ENCODE results near the gene CCL25.

CCL25 gene

DNA sequence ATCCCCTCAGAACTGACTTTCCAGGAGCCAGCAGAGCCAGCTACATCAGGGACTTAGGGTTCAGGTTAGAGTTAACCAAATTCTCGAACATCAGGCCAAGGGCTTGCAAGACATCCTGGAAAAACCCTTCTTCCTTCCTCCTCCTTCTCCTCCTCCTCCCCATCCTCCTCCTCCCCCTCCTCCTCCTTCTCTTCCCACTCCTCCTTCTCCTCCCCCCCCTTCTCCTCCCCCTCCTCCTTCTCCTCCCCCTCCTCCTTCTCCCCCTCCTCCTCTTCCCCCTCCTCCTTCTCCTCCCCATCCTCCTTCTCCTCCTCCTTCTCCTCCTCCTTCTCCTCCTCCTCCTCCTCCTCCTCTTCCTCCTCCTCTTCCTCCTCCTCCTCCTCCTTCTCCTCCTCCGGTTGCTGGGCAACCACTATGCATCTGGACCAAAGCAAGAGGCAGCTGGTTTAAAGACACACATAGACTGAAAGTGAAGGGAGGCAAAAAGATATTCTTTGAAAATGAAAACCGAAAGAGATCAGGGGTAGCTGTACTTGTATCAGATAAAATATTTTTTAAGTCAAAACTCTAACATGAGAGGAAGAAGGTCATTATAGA, 5.9 kb upstream of the CCL25 start:
- DNase-seq: no peak

DNA sequence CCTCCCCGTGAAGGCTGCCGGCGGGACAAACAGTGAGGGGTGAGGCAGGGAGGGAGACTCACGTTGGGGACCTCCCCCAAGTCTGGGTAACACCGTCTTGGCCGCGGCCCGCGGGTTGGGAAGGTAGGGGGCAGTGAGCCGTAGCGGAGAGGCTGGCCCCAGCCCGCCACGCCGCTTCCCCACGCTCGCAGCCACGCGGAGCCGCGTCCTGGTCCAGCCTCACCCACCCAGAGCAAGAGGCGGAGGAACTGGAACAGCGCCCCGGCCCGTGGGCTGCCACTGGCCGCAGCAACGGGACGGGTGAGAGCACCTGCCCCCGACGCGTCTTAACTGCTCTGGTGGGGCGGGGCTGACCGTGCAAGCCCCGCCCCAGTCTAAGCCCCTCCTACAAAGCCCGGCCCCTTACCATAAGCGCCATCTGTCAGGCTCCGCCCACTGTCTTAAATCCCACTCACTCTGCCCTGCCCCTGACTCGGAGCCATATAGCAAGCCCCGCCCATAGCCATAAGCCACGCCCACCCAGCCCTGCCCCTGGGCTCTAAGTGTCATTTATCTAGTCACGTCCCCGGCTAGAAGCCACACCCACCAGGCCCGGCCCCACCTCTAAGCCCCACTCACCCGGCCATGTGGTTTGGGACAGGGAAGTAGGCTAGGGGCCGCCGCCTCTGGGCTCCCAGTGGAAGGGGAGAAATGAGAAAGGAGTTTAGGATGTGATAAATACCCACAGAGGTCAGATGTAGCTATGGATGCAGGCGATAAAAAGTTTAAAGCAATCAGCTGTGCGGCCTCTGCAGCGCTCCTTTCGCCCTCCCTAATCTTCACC, 2.1 kb upstream of the CCL25 start:
- DNase-seq: no peak

DNA sequence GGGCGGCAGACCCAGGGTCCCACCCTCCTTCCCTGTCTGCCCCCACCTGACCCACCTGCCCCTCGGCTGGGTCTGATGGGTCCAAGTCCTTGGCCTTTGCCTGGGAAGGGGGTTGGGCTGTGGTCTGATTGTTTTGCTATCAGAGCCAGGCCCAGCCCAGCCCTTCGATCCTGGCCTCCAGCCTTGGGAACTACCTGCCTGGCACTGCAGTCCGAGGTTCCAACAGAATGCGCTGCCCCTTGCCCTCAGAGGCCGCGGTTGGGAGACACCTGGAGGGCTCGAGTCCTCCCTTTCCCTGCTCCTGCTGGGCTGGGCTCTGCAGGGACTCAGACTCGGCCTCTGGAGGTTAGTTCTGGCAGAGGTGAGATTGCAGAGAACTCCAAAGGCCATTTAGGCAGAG, 1.6 kb downstream of the CCL25 start:
- no peak for DNase-seq

DNA sequence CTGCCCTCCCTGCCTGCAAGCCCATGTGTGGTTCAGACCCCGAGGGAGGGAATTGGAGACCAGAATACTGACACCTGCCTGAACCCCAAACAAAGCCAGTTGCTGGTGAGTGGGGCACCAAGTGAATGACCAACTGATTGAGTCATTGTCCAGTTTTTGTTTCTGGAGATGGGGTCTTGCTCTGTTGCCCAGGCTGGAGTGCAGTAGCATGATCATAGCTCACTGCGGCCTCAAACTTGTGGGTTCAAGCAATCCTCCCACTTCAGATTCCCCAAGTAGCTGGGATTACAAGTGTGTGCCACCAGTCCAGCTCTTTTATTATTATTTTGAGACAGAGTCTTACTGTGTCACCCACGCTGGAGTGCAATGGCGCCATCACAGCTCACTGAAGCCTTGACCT, 4.0 kb downstream of the CCL25 start:
- DNase-seq: no peak

DNA sequence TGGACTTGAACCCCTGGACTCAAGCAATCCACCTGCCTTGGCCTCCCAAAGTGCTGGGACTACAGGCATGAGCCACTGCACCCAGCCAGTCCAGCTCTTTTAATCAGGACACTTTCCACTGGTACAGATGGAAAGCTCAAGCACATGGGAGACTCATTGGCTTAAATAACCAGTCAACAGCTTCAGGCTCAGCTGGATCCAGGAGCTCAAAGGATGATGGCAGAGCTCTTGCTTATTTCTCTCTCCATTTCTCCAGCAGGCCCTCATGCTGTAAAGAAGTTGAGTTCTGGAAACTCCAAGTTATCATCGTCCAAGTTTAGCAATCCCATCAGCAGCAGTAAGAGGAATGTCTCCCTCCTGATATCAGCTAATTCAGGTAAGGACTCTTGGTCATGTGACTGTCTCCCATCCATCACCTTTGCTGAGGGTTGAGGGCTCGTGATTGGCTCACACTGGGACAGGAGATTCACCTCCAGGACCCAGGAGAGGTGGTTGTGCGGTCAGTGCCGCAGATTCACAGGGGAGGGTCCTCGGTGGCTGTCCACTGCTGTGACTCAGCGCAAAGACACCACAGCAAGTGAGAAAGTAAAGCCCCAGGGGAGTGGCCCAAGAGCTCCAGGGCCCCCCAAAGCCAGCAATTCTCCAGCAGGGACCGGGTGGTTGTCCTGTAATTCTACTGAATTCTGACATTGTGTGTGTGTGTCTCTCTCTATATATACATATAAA, 5.1 kb downstream of the CCL25 start:
- DNase-seq: no peak

DNA sequence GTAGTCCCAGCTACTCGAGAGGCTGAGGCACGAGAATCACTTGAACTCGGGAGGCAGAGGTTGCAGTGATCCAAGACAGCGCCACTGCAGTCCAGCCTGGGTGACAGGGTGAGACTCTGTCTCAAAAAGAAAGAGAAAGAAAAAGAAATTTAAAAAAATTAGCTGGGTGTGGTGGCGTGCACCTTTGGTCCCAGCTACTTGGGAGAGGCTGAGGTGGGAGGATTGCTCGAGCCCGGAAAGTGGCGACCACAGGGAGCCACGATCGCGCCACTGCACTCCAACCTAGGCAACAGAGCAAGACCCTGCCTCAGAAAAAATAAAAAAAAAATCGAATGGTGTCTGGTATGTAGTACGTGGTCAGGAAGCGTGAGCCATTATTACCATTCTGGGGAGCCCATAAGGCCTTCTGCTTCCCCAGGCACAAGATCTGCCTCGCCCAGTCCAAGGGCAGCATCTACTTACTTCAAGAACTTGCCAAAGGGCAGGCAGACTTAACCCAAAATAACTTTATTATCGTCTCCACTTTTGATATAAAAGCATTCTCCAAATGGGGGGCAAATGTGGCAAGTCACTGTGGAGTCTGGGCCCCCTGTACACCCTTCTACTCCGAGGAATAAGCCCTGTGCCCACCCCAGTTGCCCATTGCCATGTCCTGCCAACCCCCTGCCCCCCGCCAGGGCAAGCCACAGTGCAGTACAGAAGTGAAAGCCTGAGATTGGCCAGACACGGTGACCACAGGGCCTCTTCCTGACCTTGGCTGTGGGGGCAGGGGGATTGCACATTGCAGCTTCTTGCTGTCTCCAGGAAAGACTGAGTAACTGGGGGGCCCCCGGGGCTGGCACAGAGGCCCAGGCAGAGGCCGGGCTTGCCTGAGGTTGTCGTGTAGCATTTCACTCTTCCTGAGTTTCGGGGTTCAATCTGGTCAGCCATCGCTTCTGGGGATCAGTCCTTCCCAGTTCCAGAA, 12.6 kb downstream of the CCL25 start:
- no peak for DNase-seq

DNA sequence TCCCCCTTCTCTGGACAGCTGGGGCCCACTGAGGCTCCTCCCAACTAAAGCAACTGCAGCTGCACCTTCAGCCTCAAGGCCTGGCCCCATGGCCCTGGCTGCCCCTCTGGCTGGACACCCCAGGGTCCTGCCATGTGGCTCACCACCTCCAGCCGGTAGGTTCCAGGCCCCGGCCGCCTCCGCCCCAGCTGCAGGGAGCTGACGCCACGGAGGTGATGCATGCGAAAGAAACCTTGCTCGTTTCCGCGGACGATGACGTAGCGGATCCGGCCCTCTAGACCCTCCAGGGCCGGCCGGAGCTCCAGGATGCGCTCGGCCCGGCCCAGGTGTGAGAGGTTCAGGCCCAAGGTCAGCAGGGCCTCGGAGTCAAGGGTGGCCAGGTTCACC, 13.3 kb downstream of the CCL25 start:
- no peak for DNase-seq

DNA sequence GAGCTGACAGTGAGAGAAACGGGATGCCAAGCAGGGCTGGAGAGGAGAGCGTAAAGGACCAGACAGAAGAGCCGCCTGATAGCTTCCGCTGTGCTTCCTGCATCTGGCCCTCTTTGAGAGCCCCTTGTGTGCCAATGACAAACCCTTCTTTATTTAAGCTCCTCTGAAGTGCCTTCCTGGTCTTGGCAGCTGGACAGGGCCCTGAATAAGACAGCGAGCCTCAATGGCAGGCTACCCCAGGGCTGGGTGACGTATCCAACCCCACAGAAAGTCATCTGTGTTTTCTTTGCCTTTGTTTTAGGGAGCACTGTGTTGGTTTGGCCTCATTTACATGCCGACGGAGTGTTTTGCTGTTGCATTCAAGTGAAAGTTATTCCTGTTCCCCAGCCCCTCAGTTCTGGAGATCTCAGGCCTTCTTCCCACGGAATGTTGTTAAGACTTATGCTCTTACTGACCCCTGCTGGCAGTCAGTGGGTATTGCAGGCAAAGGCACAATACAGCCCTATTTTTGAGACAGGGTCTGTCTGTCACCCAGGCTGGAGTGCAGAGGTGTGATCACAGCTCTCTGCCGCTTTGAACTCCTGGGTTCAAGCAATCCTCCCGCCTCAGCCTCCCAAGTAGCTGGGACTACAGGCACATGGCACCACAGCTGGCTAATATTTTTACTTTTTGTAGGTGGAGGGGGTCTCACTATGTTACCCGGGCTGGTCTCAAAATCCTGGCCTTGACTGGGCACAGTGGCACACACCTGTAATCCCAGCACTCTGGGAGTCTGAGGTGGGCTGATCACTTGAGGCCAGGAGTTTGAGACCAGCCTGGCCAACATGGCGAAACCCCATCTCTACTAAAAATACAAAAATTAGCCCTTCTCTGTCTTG, 16.8 kb downstream of the CCL25 start:
- no peak for DNase-seq

DNA sequence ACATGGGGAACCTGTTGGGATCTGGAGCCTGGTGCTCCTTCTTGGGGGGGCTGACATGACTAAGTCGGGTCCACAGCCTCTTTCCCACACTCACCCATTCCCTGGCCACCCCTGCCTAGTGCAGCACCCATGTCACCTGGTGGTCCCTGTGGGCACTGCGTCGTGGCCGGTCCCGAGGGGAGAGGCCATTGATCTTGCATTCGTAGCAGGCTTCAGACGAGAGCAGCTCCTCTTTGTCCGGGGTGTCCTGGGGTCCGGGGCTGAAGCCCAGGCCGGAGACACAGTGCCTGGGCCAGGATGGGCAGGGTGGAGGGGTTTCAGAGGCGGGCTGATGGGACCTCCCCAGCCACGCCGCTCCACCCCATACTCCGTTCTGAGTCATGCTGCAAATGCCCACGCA, 19.4 kb downstream of the CCL25 start:
- DNase-seq: no peak

DNA sequence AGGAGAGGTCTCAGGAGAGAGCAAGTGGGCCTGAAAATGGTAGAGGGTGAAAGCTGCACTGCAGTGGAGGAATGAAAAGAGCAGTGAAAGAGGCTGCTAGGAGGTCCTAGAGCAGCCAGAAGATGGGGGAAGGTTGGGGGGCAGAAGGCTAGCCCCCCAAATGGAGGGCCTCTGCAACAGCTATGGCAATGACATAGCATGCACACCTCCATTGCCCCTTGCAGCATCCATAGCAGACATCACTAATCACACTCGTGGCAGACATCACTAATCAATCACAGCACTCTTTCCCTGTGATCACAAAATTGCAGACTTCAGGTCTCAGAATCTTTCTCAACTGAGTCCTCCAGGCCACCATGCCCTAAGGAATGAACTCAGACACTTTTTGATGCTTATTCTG, 21.9 kb downstream of the CCL25 start:
- DNase-seq: no peak

DNA sequence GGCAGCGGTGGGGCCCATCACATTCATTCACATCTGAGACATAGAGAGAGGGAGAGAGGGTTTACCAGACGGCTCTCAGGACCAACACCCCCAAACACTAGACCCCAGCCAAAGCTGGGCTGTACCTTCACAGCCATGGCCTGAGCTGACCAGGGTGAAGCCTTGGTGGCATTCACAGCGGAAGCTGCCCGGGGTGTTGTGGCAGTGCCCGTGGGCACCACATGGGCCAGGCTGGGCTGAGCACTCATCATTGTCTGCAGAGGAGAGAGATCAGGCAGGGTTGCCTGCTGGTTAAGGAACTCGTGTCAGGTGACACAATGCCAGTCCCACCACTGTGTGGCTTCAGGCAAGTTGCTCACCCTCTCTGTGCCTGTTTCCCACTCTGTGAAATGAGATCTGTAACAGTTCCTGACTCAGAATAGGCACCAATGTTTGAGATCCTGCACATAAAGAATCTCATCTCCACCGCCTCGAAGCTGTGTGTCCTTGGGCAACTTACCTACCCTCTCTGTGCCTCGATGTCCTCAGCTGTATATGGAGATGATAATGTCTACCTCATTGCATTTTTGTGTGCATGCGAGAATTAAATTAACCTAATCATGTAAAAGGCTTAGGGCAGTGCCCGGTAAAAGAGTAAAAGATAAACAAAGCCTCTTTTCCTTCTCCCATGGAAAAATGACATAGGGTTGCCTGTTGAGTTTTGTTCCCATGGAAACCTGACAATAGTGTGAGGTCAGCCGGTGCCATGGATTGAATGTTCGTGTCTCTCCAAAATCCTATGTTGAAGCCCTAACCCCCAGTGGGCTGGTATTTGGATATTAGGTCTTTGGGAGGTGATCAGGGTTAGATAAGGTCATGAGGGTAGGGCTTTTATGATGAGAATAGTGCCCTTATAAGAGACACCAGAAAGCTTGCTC, 22.9 kb downstream of the CCL25 start:
- DNase-seq: no peak

DNA sequence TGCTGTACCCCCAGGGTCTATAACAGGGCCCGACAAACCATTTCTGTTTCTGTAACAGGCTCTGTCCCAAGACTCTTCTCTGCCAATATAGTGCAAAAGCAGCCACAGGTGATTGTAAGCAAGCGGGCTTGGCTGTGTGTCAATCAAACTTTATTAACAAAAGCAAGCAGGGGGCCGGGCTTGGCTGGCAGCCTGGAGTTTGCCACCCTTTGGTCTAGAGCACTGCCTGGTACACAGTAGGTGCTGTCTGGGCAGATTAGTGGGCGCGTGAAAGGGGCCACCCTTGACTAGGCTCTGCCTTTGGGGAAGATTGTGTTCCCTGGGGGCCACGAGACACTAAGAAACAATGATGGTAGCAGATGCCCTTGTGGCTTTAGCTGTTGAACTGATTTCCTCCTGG, 27.4 kb downstream of the CCL25 start:
- no peak for DNase-seq

DNA sequence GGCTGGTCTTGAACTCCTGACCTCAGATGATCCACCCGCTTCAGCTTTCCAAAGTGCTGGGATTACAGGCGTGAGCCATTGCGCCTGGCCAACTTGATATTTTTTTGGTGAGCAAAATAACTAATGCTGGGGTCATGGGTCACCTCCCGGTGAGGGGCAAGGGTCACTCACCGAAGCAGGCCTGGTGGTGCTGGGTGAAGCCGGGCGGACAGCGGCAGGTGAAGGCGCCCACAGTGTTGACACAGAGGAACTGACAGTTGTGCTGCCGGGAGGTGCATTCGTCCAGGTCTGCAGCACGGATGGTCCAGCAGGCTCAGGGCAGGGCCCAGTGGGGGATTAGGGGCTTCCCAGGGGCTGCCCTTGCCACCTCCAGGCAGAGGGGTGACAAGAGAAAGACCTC, 28.3 kb downstream of the CCL25 start:
- no peak for DNase-seq

DNA sequence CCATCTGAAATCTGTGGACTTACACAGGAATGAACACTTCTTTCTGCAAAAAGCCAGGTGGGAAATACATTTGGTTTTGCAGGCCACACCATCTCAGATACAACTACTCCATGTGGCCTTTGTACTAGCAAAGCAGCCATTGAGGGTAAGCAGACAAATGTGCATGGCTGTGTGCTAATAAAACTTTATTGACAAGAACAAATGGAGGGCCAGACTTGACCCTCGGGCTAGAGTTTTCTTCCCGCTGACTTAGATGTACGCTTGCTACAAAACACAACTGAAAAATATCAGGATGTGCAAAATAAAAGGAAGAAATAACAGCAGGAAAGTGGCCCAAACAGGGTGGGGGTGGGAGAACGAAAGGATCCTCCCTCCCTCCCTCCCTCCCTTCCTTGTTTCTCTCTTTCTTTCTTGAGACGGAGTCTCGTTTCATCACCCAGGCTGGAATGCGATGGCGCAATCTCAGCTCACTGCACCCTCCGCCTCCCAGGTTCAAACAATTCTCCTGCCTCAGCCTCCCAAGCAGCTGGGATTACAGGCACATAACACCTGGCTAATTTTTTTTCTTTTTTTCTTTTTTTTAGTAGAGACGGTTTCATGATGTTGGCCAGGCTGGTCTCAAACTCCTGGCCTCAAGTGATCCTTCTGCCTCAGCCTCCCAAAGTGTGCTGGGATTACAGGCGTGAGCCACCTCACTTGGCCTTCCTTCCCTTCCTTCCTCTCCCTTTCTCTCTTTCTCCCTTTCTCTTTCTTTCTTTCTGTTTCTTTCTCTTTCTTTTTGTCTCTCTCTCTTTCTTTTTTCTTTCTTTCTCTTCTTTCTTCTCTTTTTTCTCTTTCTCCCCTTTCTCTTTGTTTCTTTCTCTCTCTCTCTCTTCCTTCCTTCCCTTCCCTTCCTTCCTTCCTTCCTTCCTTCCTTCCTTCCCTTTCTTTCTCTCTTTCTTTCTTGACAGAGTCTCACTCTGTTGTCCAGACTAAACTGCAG, 29.3 kb downstream of the CCL25 start:
- no peak for DNase-seq

DNA sequence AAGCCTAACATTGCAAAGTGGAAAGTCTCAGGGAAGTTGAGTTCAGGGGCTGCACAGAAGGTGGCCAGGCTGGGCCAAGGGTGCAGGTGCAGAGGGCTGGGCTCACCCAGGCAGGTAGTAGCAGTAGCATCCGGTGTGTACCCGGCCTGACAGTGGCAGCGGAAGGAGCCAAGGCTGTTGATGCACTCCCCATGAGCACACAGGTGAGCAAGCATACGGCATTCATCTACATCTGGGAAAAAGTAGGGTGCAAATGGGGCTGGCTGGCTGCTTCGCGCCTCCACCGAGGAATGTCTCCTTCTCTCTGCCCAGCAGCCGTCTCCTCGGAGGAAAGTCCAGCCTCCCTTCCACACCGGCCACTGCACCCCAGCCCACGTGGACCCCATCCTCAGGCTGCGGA, 30.6 kb downstream of the CCL25 start:
- no peak for DNase-seq

DNA sequence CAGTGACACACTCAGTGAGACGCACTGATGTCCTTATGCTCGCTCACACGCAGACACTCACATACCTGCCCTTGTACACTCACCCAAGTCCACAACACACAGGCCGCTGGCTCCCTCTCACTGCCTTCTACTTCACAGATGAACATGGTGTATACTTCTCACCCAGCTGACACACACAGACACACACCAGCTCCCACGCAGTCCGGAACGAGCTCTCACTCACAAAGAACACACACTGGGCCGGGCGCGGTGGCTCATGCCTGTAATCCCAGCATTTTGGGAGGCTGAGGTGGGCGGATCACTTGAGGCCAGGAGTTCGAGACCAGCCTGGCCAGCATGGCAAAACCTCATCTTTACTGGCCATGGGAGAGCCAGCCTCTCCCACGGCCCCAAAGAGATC, 31.6 kb downstream of the CCL25 start:
- no peak for DNase-seq

DNA sequence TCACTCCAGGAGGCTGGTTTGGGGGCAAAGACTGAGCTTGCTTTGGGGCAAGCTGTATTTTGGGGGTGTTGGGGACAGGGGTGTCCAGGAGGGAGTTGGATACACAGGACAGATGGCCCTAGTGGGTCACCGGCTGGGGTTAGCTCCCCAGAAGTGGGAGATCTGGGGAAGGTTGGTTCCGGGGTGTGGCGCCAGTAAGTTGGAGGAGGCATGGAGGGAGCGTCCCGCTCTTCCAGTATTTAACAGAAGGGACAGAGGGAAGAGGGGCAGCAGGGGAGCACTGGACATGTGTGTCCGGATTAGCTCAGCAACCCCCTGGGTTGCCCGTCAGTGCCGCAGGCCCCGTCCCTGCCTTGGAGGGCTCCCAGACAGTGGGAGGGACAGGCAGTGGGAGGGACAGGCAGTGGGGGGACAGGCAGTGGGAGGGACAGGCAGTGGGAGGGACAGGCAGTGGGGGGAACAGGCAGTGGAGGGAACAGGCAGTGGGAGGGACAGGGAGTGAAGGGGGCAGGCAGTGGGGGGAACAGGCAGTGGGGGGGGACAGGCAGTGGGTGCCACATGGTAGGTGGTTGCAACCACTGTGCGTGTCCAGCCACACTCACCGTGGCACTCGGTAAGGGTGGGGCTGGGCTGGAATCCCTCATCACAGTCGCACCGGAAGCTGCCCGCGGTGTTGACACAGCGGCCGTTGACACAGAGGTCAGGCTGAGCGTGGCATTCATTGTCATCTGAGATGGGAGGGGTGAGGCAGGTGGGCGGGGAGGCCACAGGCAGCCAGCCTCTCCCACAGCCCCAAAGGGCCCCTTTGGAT, 33.2 kb downstream of the CCL25 start:
- no peak for DNase-seq

DNA sequence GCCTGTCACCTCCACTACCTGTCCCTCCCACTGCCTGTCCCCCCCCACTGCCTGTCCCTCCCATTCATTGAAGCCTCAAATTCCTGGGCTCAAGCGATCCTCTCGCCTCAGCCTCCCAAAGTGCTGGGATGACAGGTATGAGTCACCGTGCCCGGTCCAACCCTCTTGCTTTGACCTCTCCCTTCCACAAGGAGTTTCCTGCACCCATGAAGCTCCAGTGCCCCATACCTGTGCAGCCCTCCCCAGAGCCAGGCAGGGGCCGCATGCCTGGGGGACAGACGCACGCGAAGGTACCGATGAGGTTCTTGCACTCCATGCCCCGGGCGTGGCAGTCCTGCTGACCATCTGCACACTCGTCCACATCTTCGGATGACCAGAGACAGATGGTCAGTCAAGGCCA, 34.3 kb downstream of the CCL25 start:
- no peak for DNase-seq

DNA sequence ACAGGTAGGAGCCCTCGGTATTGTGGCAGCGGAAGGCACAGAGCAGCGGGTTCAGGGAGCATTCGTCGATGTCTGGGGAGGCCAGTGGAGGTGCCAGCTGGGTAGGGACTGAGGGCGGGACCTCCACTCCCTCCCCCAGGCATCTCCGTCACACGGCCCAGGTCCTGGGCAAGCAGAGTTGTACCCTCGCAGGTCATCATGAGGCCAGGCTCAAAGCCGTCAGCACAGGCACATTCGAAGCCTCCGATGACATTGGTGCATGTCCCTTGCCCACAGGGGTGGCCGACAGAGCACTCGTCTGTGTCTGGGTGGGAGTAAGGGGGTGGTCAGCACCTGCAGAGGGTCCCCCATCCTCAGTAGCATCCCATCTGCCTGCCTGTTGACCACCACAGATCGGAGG, 35.3 kb downstream of the CCL25 start:
- DNase-seq: no peak
